HG02798 (cell line): Measurements from ENCODE around the gene ZDHHC20.

Source experiments
- ATAC-seq: cut with Tn5 transposase; IDR thresholded peaks from one replicate; pipeline ENCODE4 v1.9.1; 2021; ENCODE audit warnings: mild to moderate bottlenecking; ENCODE audit not compliant: unreplicated experiment, poor library complexity

The ZDHHC20 gene, protein sequence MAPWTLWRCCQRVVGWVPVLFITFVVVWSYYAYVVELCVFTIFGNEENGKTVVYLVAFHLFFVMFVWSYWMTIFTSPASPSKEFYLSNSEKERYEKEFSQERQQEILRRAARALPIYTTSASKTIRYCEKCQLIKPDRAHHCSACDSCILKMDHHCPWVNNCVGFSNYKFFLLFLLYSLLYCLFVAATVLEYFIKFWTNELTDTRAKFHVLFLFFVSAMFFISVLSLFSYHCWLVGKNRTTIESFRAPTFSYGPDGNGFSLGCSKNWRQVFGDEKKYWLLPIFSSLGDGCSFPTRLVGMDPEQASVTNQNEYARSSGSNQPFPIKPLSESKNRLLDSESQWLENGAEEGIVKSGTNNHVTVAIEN

DNA sequence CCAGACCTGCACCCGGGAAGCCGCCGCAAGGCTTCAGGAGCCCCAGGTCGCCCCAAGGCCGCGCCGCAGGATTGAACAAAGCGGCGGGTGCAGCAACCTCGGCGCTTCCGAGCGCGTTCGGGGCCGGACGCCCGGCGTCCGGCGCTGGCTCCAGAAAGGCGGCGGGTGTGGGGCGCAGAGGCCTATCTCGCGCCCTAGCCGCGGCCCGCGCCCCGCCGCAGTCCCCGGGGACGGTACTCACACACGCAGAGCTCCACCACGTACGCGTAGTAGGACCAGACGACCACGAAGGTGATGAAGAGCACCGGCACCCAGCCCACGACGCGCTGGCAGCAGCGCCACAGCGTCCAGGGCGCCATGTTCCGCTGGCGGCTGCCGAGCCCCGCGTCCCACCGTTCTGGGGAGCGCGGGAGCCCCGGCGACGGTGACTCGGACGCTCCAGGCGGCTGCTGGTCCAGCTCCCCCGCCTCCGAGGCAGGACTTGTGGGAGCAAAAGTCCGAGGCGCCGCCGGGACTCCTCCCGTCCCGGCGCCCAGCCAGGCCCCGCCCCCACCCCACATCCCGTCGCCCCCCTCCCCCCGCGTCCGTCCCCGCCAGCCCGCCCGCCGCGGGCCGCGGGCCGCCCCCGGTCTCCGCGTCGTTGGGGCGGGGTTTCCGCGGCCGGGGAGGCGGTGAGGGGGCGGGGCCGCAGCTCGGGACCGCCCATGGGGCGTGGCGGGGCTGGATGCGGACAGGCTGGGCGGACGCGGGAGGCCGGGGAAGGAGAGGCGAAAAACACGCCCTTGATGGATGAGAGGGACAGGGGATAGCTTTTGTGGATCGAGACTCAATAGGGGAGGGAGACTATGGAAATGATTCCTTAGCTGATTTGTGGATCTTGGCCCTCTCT is at the start of gene ZDHHC20:
Gene ZDHHC20, minus strand, starts transcription at position 491 of the 889 bp plus-strand sequence. Its CDS starts 132 bp downstream, at position 359.
- ATAC-seq = peak; percentile 91

DNA sequence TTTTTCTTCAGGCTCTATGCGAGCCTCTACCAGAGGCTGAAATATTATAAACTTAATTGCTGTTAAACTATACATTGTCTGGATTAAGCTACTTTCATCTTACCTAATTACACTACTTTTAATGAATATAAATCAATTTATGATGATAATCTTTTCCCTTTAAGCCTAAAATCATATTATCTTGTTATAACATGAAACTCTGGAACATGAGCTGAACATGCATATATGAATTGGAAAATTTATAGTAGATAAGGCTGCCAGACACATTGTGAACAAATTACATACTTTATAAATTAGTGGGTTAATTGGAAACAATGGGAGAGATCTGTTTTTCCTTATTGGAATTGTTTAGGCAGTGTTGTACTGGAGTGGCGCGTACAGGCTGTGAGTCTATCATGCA is 45.3 kb upstream of the ZDHHC20 start:
- no peak for ATAC-seq

DNA sequence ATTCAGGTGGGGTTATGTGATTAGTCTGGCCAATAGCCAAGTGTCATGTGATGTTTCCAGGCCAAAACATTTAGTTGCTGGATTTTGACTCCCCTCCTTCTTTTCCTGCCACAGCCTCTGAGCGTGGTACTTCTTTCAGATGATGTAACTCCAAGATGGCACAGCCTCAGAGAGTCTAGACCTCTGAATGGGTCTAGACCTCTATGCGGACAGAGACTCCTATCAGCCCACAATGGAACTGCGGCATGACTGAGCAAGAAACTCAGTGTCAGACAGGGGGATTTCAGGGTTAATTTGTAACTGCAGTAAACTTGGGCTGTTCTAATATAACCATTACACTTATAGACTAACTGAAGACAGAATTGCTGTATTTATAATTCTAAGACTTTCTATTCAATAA is 42.6 kb upstream of the ZDHHC20 start:
- ATAC-seq = no peak

DNA sequence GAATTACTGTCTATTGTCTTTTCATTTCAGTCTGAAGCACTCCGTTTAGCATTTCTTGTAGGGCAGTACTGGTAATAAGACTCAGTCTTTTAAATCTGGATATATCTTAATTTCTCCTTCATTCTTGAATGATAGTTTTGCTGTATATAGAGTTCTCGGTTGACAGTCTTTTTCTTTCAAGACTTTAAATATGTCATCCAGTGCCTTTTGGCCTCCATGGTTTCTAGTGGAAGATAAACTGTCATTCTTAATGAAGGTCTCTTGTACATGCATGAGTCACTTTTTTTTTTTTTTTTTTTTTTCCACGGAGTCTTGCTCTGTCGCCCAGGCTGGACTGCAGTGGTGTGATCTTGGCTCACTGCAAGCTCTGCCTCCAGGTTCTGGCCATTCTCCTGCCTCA is 27.2 kb upstream of the ZDHHC20 start:
- no peak for ATAC-seq

DNA sequence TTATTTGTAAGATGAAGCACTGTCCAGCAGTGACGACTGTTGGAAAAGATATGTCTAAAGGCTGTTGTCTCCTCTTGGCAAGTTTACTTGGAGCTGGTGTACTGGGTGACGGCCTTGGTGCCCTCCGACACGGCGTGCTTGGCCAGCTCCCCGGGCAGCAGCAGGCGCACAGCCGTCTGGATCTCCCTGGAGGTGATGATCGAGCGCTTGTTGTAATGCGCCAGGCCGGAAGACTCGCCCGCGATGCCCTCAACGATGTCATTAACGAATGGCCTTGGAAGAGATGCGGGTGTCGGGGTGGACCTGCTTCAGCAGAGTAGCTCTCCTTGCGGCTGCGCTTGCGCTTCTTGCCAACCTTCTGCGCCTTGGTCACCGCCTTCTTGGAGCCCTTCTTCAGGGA is 24.6 kb upstream of the ZDHHC20 start:
- no peak for ATAC-seq

DNA sequence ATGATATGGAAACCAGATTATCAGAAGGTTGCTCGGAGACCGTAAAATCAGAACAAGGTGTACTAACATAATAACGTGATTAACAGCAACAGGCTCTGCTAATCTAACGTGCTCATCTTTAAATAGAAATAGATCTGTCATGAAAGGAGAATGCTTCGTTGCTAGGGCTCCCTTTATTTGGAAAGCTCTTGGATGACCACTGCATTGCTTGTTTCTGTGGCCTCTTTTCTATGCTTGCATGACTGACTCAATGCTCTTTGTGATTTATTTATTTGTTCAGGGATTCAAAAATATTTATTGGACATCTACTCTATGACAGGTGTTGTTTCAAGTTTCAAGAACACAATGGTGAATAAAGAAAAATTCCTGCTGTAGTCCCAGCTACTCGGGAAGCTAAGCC is 22.3 kb upstream of the ZDHHC20 start:
- no peak for ATAC-seq

DNA sequence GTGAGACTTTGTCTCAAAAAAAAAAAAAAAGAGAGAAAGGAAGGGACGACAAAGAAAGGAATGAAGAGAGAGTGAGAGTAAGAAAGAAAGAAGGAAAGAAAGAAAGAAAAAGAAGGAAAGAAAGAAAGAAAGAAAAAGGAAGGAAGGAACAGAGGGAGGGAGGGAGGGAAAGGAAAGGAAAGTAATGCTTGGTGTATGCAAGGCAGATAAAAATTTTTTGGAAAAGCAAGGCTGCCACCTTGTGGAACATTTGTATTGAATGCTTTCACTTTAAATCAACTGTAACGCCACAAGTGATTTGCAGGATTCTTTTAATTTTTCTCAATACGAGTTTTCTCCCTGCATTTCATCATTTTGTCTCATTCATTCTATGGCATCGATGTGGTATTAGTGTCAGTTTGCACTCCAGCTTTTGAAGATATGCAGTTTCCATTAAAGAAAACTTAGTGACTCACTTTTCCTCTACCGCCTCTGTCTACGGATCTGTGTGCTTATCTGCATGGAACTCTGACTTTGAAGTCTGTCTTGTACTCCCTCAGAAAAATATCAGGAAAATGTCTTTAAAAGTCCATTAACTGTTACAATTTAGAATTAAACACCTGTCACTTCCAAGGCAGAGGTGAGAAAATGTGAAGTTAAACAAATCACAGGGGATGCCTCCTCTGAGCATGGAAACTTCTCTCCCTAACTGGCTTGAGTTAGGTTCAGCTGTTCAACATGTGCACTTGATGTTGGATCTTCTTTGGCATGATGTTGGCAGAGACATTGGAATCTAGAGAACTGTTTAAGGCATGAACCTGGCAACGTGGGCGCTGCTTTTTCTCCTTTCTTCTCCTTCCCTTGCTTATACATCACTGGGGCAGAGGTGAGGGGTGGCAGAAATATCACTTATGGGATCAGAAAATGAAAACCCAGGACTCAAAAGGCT is 20.0 kb upstream of the ZDHHC20 start:
- ATAC-seq = peak; percentile 47

DNA sequence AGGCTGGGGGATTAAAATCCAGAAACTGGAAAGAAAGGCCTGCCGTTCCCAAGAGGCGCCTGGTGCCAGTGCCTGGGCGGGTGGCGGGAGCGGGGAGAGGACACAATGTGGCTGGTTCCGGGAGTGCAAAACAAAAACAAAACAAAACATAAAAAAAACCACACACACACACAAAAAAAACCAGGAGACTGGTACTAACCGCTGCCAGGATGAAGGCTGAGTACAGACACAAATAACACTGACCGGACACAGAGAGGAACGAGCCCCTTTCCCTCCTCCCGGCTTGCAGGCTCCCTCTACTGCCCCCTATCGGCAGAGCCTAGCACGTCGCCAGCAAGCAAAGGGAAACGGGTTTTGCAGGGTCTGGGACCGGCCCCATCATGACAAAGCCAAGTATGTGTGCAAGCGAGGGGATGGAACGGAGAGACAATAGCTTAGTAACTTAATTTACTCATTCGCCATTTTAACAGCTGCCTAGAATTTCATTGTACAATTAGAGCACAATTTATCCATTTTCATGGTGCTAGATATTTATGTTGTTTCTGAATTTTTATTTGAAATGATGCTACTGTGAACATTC is 17.9 kb upstream of the ZDHHC20 start:
- ATAC-seq = peak; percentile 90

DNA sequence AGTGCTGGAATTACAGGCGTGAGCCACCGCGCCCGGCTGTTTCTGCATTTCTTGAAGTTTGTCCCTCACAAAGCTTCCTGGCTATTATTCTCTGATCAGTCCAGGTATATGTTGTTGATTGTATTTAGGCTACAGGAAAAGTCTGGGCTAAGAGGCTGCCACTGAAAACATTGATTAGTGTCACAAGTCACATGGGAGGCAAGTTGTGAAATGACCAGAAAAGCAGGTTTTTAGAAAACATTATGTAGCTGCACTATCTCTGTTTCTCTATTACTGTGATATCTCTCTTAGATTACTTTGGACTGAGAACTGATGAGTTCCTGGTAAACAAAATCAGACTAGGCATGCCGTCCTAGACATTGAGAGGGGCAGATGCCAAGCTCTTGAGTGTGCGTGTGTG is 16.0 kb upstream of the ZDHHC20 start:
- no peak for ATAC-seq

DNA sequence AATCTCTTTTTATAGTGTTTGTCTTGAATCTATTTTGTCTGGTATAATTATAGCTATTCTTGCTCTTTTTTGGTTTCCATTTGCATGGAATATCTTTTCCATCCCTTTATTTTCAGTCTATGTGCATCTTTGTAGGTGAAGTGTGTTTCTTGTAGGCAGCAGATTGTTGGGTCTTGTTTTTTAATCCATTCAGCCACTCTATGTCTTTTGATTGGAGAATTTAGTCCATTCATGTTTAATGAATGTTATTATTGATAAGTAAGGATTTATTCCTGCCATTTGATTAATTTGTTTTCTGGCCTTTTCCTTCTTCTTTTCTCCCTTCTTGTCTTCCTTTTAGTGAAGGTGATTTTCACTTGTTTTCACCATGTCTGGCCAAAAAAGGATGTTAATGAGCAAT is 11.7 kb upstream of the ZDHHC20 start:
- no peak for ATAC-seq

DNA sequence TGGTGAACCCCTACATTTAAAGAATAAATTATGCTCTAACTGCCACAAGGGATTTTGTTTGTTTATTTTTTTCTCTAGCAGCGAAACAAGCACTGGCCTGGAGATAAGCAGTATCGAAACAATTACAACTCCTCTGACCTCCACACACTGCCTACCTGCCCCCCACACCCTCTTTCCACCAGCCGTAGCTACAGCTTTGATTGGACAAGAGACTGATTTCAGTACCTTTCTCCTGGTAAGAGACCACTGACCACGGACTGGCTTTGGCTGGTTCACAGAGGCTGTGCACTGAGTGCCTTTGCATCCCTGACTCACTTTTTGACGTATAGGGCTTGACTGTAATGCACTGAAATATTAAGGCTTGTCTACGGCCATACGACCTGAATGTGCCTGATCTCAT is 7.4 kb upstream of the ZDHHC20 start:
- no peak for ATAC-seq

DNA sequence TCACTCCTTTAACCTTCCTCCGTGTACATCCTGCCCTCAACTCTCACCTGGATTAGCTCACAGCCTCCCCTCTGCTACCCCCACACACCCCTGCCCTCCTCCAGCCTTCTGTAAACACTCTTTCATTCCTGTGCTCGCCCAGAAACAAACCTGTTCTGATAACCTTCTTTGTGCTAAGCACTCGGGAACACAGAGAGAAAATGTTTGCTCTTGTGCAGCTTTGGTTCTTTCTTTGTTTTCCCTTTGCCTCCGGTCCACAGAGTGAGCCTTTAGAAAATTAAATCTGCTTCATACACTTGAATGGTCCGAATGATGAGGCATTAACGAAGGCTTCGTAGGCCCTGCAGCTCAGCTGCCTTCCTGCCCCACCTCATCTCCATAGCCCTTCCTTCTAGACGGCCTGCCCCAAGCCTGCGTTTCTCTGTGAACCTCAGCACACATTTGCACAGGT is 6.6 kb upstream of the ZDHHC20 start:
- no peak for ATAC-seq

DNA sequence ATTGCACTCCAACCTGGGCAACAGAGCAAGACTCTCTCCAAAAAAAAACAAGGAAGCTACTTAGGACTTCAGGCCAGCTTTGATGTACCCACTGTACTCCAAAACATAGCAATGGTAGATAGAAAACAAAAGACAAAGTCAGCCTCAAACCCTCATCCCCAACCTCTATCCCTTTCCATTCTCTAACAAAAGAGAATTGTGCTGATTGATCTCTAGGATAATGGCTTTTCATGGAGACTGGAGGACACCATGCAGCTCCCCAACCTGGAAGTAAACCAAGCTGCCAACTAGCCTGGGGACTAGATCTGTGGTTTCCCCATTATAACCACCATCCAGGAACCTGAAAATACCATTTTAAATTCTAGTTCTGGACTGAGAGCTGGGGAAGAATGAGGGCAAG is 4.3 kb upstream of the ZDHHC20 start:
- no peak for ATAC-seq

DNA sequence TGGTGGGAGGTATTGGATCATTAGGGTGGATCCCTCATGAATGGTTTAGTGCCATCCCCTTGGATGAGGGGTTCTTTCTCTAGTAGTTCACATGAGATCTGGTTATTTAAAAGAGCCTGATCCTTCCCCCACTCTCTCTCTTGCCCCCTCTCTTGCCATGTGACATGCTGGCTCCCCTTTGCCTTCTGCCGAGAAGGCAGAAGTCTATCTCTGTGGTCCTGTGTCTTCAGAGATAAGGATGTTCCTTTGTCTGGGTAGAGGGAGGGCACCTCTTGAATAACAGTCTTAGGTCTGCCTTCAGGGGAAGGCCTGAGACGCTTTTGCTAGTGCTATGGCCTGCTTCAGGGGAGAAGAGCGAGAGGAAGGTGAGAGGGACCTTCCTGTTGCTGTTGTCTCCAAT is 2.0 kb upstream of the ZDHHC20 start:
- ATAC-seq = no peak

DNA sequence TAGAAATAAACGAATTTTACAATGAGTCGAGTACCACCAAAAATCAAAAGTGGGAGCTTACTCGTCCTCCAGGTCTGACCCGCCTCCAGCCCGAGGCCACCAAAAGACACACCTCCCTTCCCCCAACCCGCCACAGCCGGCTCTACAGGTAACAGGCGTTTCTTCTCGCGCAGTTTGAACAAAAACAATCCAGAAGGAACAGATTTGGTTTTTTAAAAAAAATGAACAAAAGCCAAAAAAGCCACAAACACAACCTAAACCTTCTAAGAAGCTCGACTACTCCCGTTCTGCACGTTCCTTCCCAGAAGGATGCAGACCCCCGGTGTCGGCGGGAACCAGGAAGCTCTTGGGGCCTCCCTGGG is 671 bp downstream of the ZDHHC20 start:
- ATAC-seq = peak; percentile 32

DNA sequence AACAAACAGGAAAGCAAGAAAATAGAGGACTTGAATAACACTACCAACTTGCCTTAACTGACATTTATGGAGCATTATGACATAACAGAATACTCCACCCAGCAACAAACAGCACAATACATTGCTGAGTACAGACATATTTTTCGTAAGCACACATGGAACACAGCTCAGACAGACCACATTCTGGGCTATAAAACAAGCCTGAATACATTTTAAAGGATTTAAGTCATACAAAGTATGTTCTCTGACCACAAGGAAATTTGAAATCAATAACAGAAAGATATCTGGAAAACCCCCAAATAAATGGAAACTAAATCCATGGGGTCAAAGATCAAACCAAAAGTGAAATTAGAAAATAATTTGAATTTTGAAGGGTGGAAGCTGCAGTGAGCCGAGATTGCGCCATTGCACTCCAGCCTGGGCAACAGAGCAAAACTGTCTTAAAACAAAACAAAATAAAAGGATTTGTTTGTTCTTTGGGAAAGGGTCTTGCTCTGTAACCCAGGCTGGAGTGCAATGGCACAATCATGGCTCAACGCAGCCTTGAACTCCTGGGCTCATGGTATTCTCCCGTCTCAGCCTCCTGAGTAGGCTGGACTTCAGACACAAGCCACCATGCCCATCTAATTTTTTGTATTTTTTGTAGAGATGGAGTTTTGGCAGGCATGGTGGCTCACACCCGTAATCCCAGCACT is 5.6 kb downstream of the ZDHHC20 start:
- no peak for ATAC-seq

DNA sequence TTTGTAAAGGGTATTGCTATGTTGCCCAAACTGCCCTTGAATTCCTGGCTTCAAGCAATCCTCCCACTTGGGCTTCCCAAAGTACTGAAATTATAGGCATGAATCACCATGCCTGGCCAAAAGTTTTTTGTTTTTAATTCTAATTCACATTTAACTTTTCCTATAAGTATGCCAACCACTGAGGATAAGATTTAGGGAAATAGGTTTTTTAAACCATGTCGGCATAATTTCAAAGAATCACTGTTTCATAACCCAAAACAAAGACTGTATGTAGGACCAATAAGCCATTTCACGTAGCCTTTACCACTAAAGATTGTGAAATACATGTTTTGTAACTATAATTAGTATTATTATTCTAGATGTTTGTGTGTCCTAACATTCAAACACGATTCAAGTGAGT is 8.2 kb downstream of the ZDHHC20 start:
- ATAC-seq = no peak

DNA sequence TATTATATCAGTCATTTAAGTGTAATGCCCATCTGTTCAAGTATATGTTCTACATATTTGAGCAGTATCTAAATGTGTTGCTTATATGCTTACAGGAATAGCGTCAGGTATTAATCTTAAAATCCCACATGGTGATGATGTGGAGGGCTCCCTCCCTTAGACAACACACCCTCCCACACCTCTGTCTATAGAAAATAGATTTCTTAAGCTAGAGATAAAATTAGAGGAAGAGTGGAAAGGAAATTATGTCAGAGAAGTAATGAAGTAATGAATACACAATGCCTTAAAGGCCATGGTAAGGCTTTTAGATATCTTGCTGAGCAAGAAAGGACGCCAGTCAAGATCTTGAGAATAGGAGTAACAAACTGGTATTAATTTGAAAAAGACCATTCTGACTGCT is 12.4 kb downstream of the ZDHHC20 start:
- no peak for ATAC-seq

DNA sequence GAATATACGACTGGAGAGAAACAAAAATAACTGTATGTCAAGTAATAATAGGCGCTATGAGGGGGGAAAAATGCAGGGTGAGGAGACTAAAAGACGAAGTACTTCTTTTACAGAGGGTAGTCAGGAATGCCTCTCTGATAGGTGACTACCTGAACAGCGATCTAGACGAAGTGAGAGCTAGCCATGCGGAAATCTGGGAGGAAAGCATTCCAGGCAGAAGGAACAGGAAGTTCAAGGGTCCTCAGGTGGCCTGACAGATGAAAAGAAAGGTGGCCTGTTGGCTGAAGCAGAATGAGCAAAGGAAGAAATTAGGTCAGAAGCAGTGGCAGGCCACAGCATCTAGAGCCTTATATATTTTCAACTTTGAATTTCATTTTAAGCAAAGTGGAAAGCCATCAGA is 13.3 kb downstream of the ZDHHC20 start:
- ATAC-seq = no peak

DNA sequence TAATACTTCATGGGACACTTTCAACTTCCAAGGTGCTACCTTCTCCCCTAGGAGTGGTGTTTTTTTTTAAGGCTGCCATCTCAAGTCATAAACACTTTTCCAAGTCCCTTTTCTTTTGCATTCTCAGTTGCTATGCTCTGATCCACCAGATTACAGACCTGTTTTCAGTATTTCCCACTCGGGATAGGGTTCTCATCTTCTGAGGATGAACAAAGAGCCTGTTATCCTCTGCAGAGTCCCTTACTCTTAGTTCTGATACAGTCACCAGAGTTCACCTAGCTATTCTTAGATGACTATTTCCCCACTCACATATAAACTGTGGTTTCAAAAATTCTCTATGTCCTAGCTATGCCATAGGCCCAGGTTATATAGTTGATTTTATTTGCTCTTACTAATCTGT is 15.9 kb downstream of the ZDHHC20 start:
- ATAC-seq = no peak
